ENCODE results near the gene ABCA3.

Gene ABCA3

DNA sequence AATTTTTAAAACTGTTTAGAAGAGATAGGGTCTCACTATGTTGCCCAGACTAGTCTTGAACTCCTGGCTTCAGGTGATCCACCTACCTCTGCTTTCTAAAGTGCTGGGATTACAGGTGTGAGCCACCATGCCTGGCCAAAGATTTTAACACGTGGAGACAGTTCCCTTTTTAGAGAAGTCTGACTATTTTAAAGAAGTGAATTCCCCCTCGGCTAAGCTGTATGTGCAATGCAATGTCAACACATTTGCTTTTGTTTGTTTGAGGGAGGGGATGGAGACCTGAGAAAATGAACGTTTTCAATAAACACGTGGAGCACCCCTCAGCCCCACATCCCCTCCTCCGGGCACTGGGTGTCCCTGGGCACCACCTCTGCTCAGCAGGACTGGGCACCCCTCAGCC, 58.3 kb downstream of the ABCA3 start:
- TF ChIP-seq, protein P1, sequence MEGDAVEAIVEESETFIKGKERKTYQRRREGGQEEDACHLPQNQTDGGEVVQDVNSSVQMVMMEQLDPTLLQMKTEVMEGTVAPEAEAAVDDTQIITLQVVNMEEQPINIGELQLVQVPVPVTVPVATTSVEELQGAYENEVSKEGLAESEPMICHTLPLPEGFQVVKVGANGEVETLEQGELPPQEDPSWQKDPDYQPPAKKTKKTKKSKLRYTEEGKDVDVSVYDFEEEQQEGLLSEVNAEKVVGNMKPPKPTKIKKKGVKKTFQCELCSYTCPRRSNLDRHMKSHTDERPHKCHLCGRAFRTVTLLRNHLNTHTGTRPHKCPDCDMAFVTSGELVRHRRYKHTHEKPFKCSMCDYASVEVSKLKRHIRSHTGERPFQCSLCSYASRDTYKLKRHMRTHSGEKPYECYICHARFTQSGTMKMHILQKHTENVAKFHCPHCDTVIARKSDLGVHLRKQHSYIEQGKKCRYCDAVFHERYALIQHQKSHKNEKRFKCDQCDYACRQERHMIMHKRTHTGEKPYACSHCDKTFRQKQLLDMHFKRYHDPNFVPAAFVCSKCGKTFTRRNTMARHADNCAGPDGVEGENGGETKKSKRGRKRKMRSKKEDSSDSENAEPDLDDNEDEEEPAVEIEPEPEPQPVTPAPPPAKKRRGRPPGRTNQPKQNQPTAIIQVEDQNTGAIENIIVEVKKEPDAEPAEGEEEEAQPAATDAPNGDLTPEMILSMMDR (IDR thresholded peaks at IDR 0.05; ENCODE audit: borderline replicate concordance, control extremely low read depth, extremely low read depth, insufficient read depth, missing control alignments) = no peak
- no peak for DNase-seq (ENCODE audit: low spot score)
- in situ Hi-C loops (cut with MboI; ENCODE audit: low sequenced_read_pairs, unreplicated experiment) = no loop called here

DNA sequence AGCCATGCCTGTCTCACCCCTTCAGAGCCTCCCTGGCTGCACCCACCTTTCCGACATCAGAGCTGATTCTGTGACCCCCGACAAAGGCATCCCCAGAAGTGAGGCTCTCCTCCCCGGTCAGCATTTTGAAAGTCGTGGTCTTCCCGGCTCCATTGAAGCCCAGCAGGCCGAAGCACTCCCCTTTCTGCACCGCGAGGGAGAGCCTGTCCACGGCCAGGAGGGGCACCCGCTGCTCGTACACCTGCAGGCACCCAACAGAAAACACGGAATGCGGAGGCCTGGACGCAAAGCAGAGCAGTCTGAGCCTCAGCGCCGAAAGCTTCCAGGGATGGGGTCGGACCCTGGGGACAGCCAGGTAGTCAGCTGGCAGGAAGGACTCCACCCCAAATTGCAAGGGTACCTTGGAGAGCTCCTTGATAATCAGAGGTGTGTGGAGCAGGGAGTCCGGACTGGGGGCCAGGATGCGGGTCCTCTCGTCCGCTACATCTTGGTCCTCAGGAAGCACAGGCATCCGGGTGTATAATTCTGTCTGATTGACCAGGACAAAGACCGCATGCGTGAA, 59.5 kb downstream of the ABCA3 start:
- in situ Hi-C loops (cut with MboI; ENCODE audit: low sequenced_read_pairs, unreplicated experiment) = no loop called here
- TF ChIP-seq, protein P1 (IDR thresholded peaks at IDR 0.05; ENCODE audit: borderline replicate concordance, control extremely low read depth, extremely low read depth, insufficient read depth, missing control alignments) = no peak
- no peak for DNase-seq (ENCODE audit: low spot score)

- in situ Hi-C loops (cut with MboI; ENCODE audit: low sequenced_read_pairs, unreplicated experiment) = no loop called here
- TF ChIP-seq, protein P1 (IDR thresholded peaks at IDR 0.05; ENCODE audit: borderline replicate concordance, control extremely low read depth, extremely low read depth, insufficient read depth, missing control alignments) = no peak
- DNase-seq (ENCODE audit: low spot score) = no peak
Measured at GRCh38 chr16:2280461-2280860, 60.1 kb downstream of the ABCA3 start.

DNA sequence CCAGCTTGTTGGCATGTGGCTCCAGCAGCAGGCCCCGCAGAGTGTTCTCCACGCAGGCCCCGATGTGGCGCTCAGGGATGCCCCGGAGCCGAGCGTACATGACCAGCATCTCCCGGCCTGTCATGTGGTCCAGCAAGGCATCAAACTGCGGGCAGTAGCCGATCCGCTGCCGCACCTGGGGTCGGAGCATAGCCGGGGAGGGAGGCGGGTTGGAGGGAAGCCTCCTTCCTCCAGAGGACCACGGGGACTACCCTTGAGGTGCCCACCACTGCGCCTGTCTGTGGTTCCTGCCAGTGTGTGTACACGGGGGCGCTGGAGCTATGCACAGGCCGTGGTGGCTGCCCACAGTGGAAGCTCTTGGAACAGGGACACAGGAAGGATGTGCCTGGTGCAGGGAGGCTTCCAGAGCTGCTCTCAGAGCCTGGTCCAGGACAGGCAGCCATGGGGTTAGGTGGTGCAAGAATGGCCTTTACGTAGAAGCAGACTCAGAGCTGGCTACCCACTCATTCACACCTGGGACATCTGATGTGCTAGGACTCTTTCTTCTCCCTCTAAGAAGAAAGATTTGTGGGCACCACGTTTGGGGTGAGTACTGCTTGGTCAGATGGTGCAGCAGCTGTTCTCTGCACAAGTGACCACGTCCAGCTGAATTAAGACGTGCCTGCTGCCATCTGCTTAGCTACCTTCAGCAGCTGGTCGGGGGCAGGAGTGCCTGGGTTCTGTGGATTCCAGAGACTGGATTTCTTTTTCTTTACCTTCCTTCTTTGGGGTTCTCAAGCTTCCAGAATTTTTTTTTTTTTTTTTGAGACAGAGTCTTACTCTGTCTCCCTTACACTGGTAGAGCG, 61.4 kb downstream of the ABCA3 start:
- no peak for DNase-seq (ENCODE audit: low spot score)
- TF ChIP-seq, protein P1 (IDR thresholded peaks at IDR 0.05; ENCODE audit: borderline replicate concordance, control extremely low read depth, extremely low read depth, insufficient read depth, missing control alignments) = no peak
- in situ Hi-C loops (cut with MboI; ENCODE audit: low sequenced_read_pairs, unreplicated experiment) = no loop called here

DNA sequence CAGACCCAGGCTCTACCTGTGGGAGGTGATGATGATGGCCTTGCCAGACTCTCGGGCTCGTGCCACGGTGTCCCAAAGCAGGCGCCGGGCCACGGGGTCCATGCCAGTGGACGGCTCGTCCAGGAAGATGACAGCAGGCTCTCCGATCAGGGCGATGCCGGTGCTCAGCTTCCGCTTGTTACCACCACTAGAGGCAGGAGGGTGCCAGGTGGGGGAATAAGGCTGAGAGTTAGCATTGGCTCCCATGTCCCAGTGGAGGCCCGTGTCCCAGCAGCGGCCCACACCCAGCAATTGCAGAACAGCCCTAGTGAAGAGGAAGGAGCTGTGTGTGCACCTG, 62.3 kb downstream of the ABCA3 start:
- TF ChIP-seq, protein P1 (IDR thresholded peaks at IDR 0.05; ENCODE audit: borderline replicate concordance, control extremely low read depth, extremely low read depth, insufficient read depth, missing control alignments) = no peak
- DNase-seq (ENCODE audit: low spot score) = no peak
- in situ Hi-C loops (cut with MboI; ENCODE audit: low sequenced_read_pairs, unreplicated experiment) = no loop called here

- DNase-seq (ENCODE audit: low spot score) = no peak
- in situ Hi-C loops (cut with MboI; ENCODE audit: low sequenced_read_pairs, unreplicated experiment) = no loop called here
- TF ChIP-seq, protein P1 (IDR thresholded peaks at IDR 0.05; ENCODE audit: borderline replicate concordance, control extremely low read depth, extremely low read depth, insufficient read depth, missing control alignments) = no peak
Measured at GRCh38 chr16:2277466-2278271, 62.9 kb downstream of the ABCA3 start.
